NCI-H2107 treated with DMSO at 0.1 percent for 48 hours (cell line): ENCODE results near the gene AFAP1L2.

Experiments used
- DNase-seq: peaks from one replicate; lab custom pipeline; 2025; ENCODE audit not compliant: unreplicated experiment; lab: John Stamatoyannopoulos, UW

AFAP1L2 gene

GRCh38 chr10:114295393-114295792 lies 108.9 kb downstream of the AFAP1L2 start:
- DNase-seq: no peak

DNA sequence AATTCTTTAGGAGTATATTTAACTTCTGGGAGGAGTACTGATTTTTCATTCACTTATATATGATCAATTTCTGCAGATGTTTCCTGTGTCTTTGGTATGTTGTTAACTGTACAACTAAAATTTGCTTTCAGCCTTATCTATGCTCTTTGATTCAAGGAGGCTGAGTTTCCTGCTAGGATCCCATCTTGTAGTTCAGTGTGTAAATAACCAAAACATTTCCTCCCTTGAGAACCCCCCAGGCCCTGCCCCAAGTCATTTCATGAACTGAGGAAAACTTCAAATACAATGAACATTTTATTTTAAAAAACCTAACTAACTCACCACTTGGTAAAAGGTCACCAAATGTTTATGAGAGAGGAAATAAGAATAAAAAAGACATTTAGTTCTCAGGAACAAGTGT lies 109.8 kb downstream of the AFAP1L2 start:
- no peak for DNase-seq

GRCh38 chr10:114293075-114293474 lies 111.2 kb downstream of the AFAP1L2 start:
- DNase-seq: no peak

DNA sequence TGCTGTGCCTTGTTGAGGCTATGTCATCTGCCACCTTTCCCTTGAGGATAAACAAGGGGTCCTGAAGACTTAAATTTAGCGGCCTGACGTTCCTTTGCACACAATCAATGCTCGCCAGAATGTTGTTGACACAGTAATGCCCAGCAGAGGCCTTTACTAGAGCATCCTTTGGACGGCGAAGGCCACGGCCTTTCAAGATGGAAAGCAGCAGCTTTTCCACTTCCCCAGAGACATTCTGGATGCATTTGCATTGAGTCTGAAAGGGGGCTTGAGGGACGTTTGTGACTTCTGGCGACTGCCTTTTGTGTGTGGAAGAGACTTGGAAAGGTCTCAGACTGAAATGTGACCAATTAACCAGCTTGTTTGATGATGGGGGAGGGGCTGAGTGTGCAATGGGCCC lies 112.8 kb downstream of the AFAP1L2 start:
- no peak for DNase-seq

- no peak for DNase-seq
Measured at GRCh38 chr10:114291076-114291475, 113.2 kb downstream of the AFAP1L2 start.

DNA sequence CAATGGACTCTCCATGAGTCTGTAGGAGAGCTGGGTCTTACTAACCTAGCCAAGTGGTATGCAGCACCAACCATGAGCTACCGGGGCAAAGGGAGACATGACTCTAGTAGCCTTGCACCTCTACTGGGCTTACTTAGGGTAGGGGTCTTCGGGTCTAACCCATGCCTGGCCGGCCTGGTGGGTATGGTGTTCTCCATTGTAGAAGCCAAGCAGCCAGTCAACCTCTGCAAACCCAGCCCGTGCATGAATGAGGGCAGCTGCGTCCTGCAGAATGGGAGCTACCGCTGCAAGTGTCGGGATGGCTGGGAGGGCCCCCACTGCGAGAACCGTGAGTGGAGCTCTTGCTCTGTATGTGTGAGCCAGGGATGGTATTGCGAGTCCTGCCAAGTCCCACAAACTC lies 114.3 kb downstream of the AFAP1L2 start:
- no peak for DNase-seq

DNA sequence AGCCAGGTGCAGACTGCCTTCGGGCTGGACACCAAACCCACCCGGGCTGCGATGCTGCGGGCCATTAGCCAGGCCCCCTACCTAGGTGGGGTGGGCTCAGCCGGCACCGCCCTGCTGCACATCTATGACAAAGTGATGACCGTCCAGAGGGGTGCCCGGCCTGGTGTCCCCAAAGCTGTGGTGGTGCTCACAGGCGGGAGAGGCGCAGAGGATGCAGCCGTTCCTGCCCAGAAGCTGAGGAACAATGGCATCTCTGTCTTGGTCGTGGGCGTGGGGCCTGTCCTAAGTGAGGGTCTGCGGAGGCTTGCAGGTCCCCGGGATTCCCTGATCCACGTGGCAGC lies 115.2 kb downstream of the AFAP1L2 start:
- no peak for DNase-seq

- no peak for DNase-seq
Measured at GRCh38 chr10:114288424-114289095, 115.7 kb downstream of the AFAP1L2 start.

DNA sequence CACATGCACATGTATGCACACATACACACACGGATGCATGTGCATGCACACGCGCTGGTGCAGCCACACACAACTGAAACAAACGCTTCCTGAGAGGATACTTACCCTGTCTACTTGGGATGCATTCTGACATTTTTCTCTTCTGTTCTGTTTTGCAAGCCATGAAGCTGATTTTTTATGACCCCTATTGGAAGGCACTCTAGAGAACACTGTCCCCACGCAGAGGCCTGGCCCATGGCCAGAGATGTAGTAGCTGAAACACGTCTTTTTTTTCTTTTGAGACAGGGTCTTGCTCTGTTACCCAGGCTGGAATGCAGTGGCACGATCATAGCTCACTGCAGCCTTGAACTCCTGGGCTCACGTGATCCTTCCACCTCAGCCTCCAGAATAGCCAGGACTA lies 117.4 kb downstream of the AFAP1L2 start:
- no peak for DNase-seq

GRCh38 chr10:114285961-114286441 lies 118.3 kb downstream of the AFAP1L2 start:
- DNase-seq: no peak

GRCh38 chr10:114284346-114285071 lies 119.8 kb downstream of the AFAP1L2 start:
- no peak for DNase-seq

- DNase-seq: no peak
Measured at GRCh38 chr10:114283535-114284234, 120.6 kb downstream of the AFAP1L2 start.

DNA sequence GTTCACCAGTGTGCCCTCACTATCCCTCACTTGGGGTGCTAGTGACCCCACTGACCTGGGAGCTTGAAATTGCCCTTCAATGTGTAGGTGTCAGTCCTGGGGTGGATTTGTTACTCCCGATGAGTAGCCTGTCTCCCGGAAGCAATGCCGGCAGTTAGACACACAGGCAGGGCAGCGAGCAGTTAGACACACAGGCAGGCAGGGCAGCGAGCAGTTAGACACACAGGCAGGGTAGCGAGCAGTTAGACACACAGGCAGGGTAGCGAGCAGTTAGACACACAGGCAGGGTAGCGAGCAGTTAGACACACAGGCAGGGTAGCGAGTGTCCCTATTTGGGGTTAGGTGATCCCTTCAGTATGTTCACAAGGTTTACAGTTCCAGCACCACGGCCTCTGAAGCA lies 121.2 kb downstream of the AFAP1L2 start:
- DNase-seq: no peak

DNA sequence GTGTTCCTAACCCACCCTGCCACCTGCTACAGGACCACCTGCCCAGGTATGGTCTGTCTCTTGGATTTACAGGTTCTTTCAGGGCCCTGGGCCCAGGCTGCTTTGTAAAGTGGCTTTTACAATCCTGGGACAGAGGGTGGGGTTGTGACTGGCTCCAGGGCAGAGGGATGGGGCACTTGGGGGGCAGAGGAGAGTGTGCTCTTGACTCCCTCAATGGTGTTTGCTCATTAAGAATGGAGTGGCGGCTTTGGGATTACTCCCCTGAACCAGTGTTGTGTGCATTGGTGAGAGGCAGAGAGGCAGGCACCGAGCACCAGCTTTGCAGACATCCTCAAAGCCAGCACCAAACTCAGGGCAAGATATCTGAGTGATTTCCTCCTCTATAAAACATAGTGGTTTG lies 121.8 kb downstream of the AFAP1L2 start:
- DNase-seq: no peak

DNA sequence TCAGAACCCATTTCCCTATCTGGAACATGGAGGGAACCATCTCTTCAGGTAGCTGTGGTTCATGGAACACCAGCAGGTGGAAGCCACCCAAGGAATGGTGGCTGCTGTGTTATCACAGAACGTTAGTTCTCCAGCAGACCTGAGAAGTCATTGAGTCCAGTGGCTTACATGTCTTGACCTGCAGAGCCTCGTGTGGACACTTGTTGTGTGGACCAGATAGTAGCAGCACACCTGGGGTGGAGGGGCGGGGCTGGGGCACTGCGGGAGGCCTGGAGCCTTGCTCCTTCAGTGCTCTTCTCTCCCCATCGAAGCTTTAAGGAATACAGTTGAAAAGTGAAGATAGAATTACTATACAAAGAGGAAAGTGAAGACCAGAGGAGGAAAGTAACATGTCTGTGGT lies 122.8 kb downstream of the AFAP1L2 start:
- no peak for DNase-seq

DNA sequence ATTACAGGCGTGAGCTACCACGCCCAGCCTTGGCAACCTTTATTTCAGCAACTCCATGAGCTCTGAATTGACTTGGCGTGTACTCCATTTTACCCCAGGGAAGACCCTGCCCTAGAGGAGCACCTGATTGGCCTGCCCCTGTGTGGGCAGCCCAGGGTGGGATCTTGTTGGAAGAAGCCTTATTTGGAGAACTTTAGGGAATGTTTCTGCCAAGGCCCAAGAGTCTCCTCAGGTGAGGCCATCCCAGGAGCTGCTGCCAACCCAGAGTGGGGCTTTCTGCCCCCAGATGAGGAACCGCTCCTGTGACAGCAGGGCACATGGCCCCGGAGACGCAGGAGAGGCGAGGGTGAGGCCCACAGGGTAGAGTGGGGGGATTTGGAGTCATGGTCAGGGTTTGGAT lies 123.3 kb downstream of the AFAP1L2 start:
- no peak for DNase-seq

GRCh38 chr10:114279901-114280644 lies 124.2 kb downstream of the AFAP1L2 start:
- DNase-seq: no peak

- no peak for DNase-seq
Measured at GRCh38 chr10:114279289-114279688, 125.0 kb downstream of the AFAP1L2 start.

DNA sequence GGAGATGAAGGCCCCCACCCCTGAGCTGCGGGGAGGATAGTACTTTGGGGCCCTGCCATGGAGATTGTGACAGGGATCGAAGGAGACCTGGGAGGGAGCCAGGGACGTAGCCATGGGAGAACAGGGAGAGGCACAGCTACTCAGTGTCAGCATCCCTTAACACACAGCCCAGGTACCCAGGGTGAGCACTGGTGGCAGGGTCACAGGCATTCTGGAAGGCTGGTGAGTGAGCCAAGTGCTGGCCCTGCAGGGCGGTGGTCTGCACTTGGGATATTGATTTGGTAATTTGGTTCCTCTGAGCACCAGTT lies 125.5 kb downstream of the AFAP1L2 start:
- DNase-seq: no peak

DNA sequence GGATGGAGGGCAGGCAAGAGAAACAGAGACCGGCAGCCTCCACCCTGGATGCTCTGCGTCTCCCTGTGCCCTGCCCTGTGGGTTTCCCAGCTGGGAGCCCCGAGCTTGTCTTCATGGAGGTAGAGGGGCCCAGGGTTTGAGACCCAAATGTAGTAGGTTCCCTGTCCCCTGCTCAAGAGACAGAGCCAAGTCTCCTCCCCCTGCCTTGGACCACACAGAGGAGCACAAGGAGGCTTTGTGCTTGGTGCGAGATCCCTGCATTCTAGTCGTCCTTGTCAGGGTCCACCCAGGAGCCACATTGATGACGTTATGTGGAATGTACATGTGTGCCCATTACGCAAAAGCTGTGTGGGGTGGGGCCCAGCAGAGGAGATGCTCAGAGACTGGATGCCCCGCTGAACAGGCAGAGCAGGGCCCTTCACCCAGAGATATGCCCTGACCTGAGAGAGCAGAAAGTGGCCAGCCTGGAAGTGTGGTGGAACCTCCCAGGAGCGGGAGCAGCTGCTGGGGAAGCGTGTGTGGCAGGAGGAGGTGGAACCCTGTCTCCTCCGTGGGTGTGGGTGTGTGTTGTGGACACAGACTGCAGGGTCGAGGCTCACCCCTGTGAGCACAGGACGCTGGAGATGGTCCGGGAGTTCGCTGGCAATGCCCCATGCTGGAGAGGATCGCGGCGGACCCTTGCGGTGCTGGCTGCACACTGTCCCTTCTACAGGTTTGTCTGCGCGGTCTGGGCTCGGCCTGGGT lies 126.0 kb downstream of the AFAP1L2 start:
- DNase-seq: no peak

DNA sequence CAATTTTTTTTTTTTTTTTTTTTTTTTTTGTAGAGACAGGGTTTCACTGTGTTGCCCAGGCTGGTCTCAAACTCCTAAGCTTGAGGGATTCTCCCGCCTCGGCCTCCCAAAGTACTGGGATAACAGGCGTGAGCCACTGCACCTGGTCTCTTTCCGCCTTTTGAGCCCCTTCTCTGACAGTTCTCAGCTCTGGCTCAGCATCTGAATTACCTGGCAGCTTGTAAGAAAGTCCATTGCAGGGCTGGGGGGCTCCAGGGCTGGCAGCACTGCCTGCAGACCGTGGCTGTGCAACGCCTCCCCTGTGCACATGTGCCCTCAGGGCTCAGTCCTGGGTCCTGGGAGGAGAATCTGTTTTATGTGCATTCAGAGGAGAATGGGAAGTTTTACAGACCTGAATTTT lies 127.6 kb downstream of the AFAP1L2 start:
- DNase-seq: no peak
